IMR-90 (cell line): Measurements from ENCODE around the gene CPED1. TPM values are rescaled to one million over a fixed set of nuclear protein-coding genes. Genes with fewer than 3 reads are reported as not detected.

Experiments used
- ATAC-seq: fragments of 200-7000 bp; cut with Tn5 transposase; 2 replicates; pipeline ENCODE4 v1.9.1; 2020; ENCODE audit warnings: low read depth, mild to moderate bottlenecking, moderate library complexity
- BruUV-seq: library from RNA; stranded (reverse); fragments of 400-500 nt; replicated peaks from 2 replicates; lab custom pipeline; 2021; lab: Mats Ljungman, UMichigan
- CTCF ChIA-PET: fragments of 300-600 bp; formaldehyde crosslinking; extraction: SDS; loops from one replicate; lab custom pipeline; 2021; ENCODE audit warnings: antibody characterized with exemption; lab: Yijun Ruan, JAX
- POLR2A ChIA-PET: fragments of 300-600 bp; sonication (Branson Sonifier 250); formaldehyde crosslinking; loops from one replicate; lab custom pipeline; 2022; ENCODE audit warnings: antibody characterized with exemption; ENCODE audit not compliant: unreplicated experiment; lab: Charles Lee
- DNase-seq: peaks from one replicate; pipeline ENCODE4 v3.0.0; 2013
- H2AFZ ChIP-seq: replicated peaks from 2 replicates; pipeline ENCODE3; 2013; ENCODE audit warnings: low read length, mild to moderate bottlenecking; ENCODE audit not compliant: poor library complexity
- H2AK5ac ChIP-seq: 2 replicates; pipeline ENCODE4 v1.6.1; 2013; ENCODE audit warnings: low read depth, low read length, inconsistent platforms
- H2AK9ac ChIP-seq: replicated peaks from 2 replicates; pipeline ENCODE3; 2013; ENCODE audit warnings: mild to moderate bottlenecking, low read depth, low read length, moderate library complexity; ENCODE audit not compliant: poor library complexity
- H2BK120ac ChIP-seq: 2 replicates; pipeline ENCODE4 v1.6.1; 2013; ENCODE audit warnings: low read depth, low read length, inconsistent platforms
- H2BK15ac ChIP-seq: 3 replicates; pipeline ENCODE4 v1.6.1; 2013; ENCODE audit warnings: low read depth, low read length, inconsistent platforms
- H2BK20ac ChIP-seq: 2 replicates; pipeline ENCODE4 v1.6.1; 2013; ENCODE audit warnings: low read depth, mild to moderate bottlenecking, inconsistent platforms, low read length, moderate library complexity
- H2BK5ac ChIP-seq: 2 replicates; pipeline ENCODE4 v1.6.1; 2013; ENCODE audit warnings: mild to moderate bottlenecking, low read depth, low read length, inconsistent platforms; ENCODE audit not compliant: poor library complexity, severe bottlenecking
- H3K14ac ChIP-seq: replicated peaks from 2 replicates; pipeline ENCODE4 v1.6.1; 2013; ENCODE audit warnings: low read depth, low read length, inconsistent platforms
- H3K18ac ChIP-seq: 2 replicates; pipeline ENCODE4 v1.6.1; 2013; ENCODE audit warnings: low read depth, low read length, control low read depth
- H3K23ac ChIP-seq: 2 replicates; pipeline ENCODE4 v1.6.1; 2013; ENCODE audit warnings: low read depth, low read length, inconsistent platforms
- H3K27ac ChIP-seq: 2 replicates; pipeline ENCODE4 v1.5.1; 2013; ENCODE audit warnings: mild to moderate bottlenecking, control low read depth, low read length; ENCODE audit not compliant: insufficient read depth
- H3K27me3 ChIP-seq: 2 replicates; pipeline ENCODE4 v1.6.1; 2013; ENCODE audit warnings: low read length; ENCODE audit not compliant: control insufficient read depth, insufficient read depth
- H3K36me3 ChIP-seq: 2 replicates; pipeline ENCODE4 v1.6.1; 2013; ENCODE audit warnings: low read length, mixed read lengths; ENCODE audit not compliant: control insufficient read depth, insufficient read depth
- H3K4ac ChIP-seq: 2 replicates; pipeline ENCODE4 v1.6.1; 2013; ENCODE audit warnings: low read depth, low read length, inconsistent platforms
- H3K4me1 ChIP-seq: 2 replicates; pipeline ENCODE4 v1.6.1; 2013; ENCODE audit warnings: low read length, mixed read lengths; ENCODE audit not compliant: control insufficient read depth, insufficient read depth
- H3K4me2 ChIP-seq: 2 replicates; pipeline ENCODE4 v1.6.1; 2013; ENCODE audit warnings: low read depth, mild to moderate bottlenecking, control low read depth, low read length, moderate library complexity
- H3K4me3 ChIP-seq: 2 replicates; pipeline ENCODE4 v1.5.1; 2013; ENCODE audit warnings: low read depth, mild to moderate bottlenecking, control low read depth, low read length, moderate library complexity; ENCODE audit not compliant: insufficient read depth
- H3K56ac ChIP-seq: 2 replicates; pipeline ENCODE4 v1.6.1; 2013; ENCODE audit warnings: low read length, inconsistent platforms; ENCODE audit not compliant: insufficient read depth; ENCODE audit errors: extremely low read depth
- H3K79me1 ChIP-seq, 2 experiments: 2 replicates each; pipeline ENCODE4 v1.6.1; 2013; ENCODE audit warnings: low read length in 2 of 2, inconsistent platforms in 1 of 2, low read depth in 1 of 2
- H3K9ac ChIP-seq: 2 replicates; pipeline ENCODE4 v1.6.1; 2013; ENCODE audit warnings: low read depth, low read length, control low read depth
- H3K9me1 ChIP-seq: 2 replicates; pipeline ENCODE4 v1.6.1; 2013; ENCODE audit warnings: low read length, inconsistent platforms; ENCODE audit not compliant: insufficient read depth
- H3K9me3 ChIP-seq: 2 replicates; pipeline ENCODE4 v1.6.1; 2013; ENCODE audit warnings: low read length; ENCODE audit not compliant: control insufficient read depth, insufficient read depth
- H4K20me1 ChIP-seq: 2 replicates; pipeline ENCODE4 v1.6.1; 2013; ENCODE audit warnings: low read length, inconsistent platforms; ENCODE audit not compliant: insufficient read depth
- H4K5ac ChIP-seq: 2 replicates; pipeline ENCODE4 v1.6.1; 2013; ENCODE audit warnings: mild to moderate bottlenecking, low read depth, low read length, control low read depth
- H4K8ac ChIP-seq, 2 experiments: 2 replicates each; pipeline ENCODE4 v1.6.1; 2013; ENCODE audit warnings: low read depth in 2 of 2, low read length in 2 of 2, control low read depth in 1 of 2, inconsistent platforms in 1 of 2
- H4K91ac ChIP-seq: 2 replicates; pipeline ENCODE4 v1.6.1; 2013; ENCODE audit warnings: low read depth, low read length, inconsistent platforms; ENCODE audit not compliant: insufficient read depth
- BHLHE40 ChIP-seq: fragments of 150-350 bp; IDR thresholded peaks from 2 replicates; pipeline ENCODE4 v1.6.1; 2016; ENCODE audit warnings: mild to moderate bottlenecking, low read depth, low read length
- CEBPB ChIP-seq: IDR thresholded peaks from 2 replicates; pipeline ENCODE4 v1.6.1; 2012; ENCODE audit warnings: low read depth, low read length, improper control_type of control experiment
- CHD1 ChIP-seq: IDR thresholded peaks from 2 replicates; pipeline ENCODE4 v1.6.1; 2012; ENCODE audit warnings: low read depth, low read length, improper control_type of control experiment
- FOS ChIP-seq: fragments of 150-350 bp; IDR thresholded peaks from 2 replicates; pipeline ENCODE4 v1.6.1; 2016; ENCODE audit warnings: low read depth, low read length
- MAZ ChIP-seq: IDR thresholded peaks from 2 replicates; pipeline ENCODE4 v1.6.1; 2012; ENCODE audit warnings: low read depth, mild to moderate bottlenecking, low read length, improper control_type of control experiment, moderate library complexity, borderline replicate concordance
- MXI1 ChIP-seq: IDR thresholded peaks from 2 replicates; pipeline ENCODE4 v1.6.1; 2012; ENCODE audit warnings: low read depth, mild to moderate bottlenecking, low read length, moderate library complexity, borderline replicate concordance
- NFE2L2 ChIP-seq: fragments of 150-350 bp; IDR thresholded peaks from 2 replicates; pipeline ENCODE4 v1.6.1; 2016; ENCODE audit warnings: low read depth, mild to moderate bottlenecking, low read length
- POLR2A ChIP-seq: IDR thresholded peaks from 2 replicates; pipeline ENCODE4 v1.6.1; 2012; ENCODE audit warnings: mild to moderate bottlenecking, low read depth, low read length
- RAD21 ChIP-seq: IDR thresholded peaks from 2 replicates; pipeline ENCODE4 v1.6.1; 2012; ENCODE audit warnings: low read length, improper control_type of control experiment
- RCOR1 ChIP-seq: IDR thresholded peaks from 2 replicates; pipeline ENCODE4 v1.6.1; 2012; ENCODE audit warnings: mild to moderate bottlenecking, low read length, improper control_type of control experiment; ENCODE audit not compliant: insufficient replicate concordance
- WGBS, 2 experiments: methylation state at CpG; one replicate each; pipeline versions ENCODE4 v1.1.5 to v1.1.7; 2013; ENCODE audit warnings: missing lambda C conversion rate in 2 of 2; ENCODE audit not compliant: insufficient read length in 1 of 2; ENCODE audit errors: extremely low coverage in 2 of 2; 5-methylcytosine and 5-hydroxymethylcytosine counted together
- dilution Hi-C: fragments of 300-500 bp; cut with HindIII; formaldehyde crosslinking; loops from one replicate; pipeline ENCODE4 v1.14.3; 2018; ENCODE audit warnings: low sequenced_read_pairs; ENCODE audit not compliant: unreplicated experiment
- in situ Hi-C: fragments of 300-500 bp; cut with MboI; formaldehyde crosslinking; loops from 3 replicates; pipeline ENCODE4 v1.14.3; 2019; ENCODE audit warnings: low sequenced_read_pairs, inconsistent platforms, mixed read lengths
- intact Hi-C: fragments of 100-400 bp; cut with micrococcal nuclease; formaldehyde crosslinking; loops from 2 replicates; pipeline ENCODE4 v1.10.0; 2022
- polyA plus RNA-seq, 3 experiments: library from polyadenylated mRNA; depleted of rRNA; stranded (reverse); fragments of >200 nt; gene quantifications; 2 replicates each; pipeline ENCODE4 v1.2.3, GENCODE V29; 2012; ENCODE audit warnings: low replicate concordance in 1 of 3
- total RNA-seq: library from RNA; depleted of rRNA; stranded (reverse); fragments of >200 nt; gene quantifications from 2 replicates; pipeline ENCODE4 v1.2.3, GENCODE V29; 2012

CPED1 gene
- total and polyA plus RNA-seq, 2 of the 4 experiments (the other 2 are of a cell fraction) = 31.2 to 96.8 TPM

GRCh38 chr7:121198502-121198901 lies 210.0 kb downstream of the CPED1 start:
- H2BK5ac ChIP-seq = no peak overlapping the region
- ATAC-seq (no peak), DNase-seq (no peak)
- no peak overlapping the region for H3K9ac ChIP-seq
- H4K20me1 ChIP-seq = no peaks in the 10 kb centered on the region
- H3K27me3 ChIP-seq = no peaks in the 10 kb centered on the region
- no peak overlapping the region for H3K56ac ChIP-seq
- ChIA-PET CTCF (no interaction called here), POLR2A (no interaction called here)
- H3K18ac ChIP-seq = no peak overlapping the region
- H2BK120ac ChIP-seq = no peak overlapping the region
- no peak overlapping the region for H4K91ac ChIP-seq
- no peaks in the 10 kb centered on the region for H3K9me3 ChIP-seq
- no peak overlapping the region for H4K5ac ChIP-seq
- H2BK15ac ChIP-seq = no peak overlapping the region
- in situ Hi-C loops (no loop called here), intact Hi-C loops (no loop called here), dilution Hi-C loops (no loop called here)
- no peak overlapping the region for H2BK20ac ChIP-seq
- TF ChIP-seq BHLHE40 = no peak
- no peak for TF ChIP-seq MXI1
- TF ChIP-seq NFE2L2 = no peak
- TF ChIP-seq POLR2A = no peak
- no peak for TF ChIP-seq MAZ
- no peak for TF ChIP-seq CEBPB
- no peak for TF ChIP-seq RAD21
- no peak for TF ChIP-seq CHD1
- TF ChIP-seq FOS = no peak
- TF ChIP-seq RCOR1 = no peak
- no peak overlapping the region for H2AK5ac ChIP-seq
- no peak overlapping the region for H3K23ac ChIP-seq
- no peak overlapping the region for H3K4ac ChIP-seq
- H3K9me1 ChIP-seq = peaks cover 2% of the 10 kb centered on the region; the same call in 1 of the 2 replicates
- H2AK9ac ChIP-seq = no peak overlapping the region
- H3K4me1 ChIP-seq = peaks cover 2% of the 10 kb centered on the region; the same call in 1 of the 2 replicates
- no peak overlapping the region for H2AFZ ChIP-seq
- H3K4me2 ChIP-seq = no peak overlapping the region
- 100% methylated on average over 1 of the region's 6 CpGs; no CpG with 5 or more reads in 1 of the 2 experiments for WGBS, 2 experiments
- no TSS peak for BruUV-seq
- no peak overlapping the region for H3K4me3 ChIP-seq
- H3K27ac ChIP-seq = no peak overlapping the region
- peaks cover 7 to 31% of the 10 kb centered on the region in 2 experiments for H3K79me1 ChIP-seq
- H3K14ac ChIP-seq = peak overlapping the region; percentile 34; the same call in 1 of the 2 replicates
- no peak overlapping the region for H4K8ac ChIP-seq
- H3K36me3 ChIP-seq = no peaks in the 10 kb centered on the region
